ENCODE measurements around the gene LYRM1. TPM values are rescaled to one million over a fixed set of nuclear protein-coding genes. Genes with fewer than 3 reads are reported as not detected.

LYRM1 gene
- polyA plus RNA-seq, 1 donor from 2014 or later, result 125 TPM

DNA sequence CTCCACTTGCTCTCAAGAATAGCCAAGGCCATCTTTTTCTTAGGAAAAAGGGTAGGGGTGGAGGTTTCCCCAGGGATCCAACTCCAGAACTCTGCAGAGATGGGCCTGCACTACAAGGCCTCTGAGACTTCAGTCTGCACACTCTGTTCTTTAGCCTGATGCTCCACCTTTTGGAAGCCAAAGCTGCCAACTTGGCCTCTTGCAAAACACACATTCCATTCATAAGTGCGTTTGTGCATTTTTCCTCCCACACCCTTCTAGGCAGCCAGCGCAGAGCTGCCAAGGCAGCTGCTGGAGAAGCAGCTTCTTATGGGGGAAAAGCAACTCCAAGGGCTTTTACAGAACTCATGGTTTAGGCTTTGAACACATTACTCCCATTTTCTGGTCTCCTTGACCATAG lies 49.0 kb upstream of the LYRM1 start:
- Histone ChIP-seq H3F3A (ENCODE audit: insufficient read depth, low read length, poor library complexity, severe bottlenecking) (no peaks in the 10 kb centered on the region), H4K20me1 (ENCODE audit: insufficient read depth) (no peaks in the 10 kb centered on the region), H2AFZ (ENCODE audit: low read depth, low read length) (no peak overlapping the region), H3K79me2 (replicated peaks; ENCODE audit: insufficient read depth, low read length) (no peaks in the 10 kb centered on the region), H3K9me2 (ENCODE audit: insufficient read depth, low read length) (no peaks in the 10 kb centered on the region), H3K4me2 (ENCODE audit: low read length) (no peak overlapping the region), H3K27me3 (ENCODE audit: insufficient read depth, low read depth, low read length) (no peaks in the 10 kb centered on the region), H3K9ac (ENCODE audit: low read length) (no peak overlapping the region), H3K36me3 (ENCODE audit: insufficient read depth, low read length) (peaks cover 10% of the 10 kb centered on the region), H3K9me3 (ENCODE audit: low read length) (no peaks in the 10 kb centered on the region), H3K4me3 (ENCODE audit: low read length) (no peak overlapping the region), H3K27ac (ENCODE audit: low read length) (no peak overlapping the region)
- no peak for TF ChIP-seq POLR2AphosphoS5 (IDR thresholded peaks at IDR 0.05)
- TF ChIP-seq RAD21 (conservative IDR thresholded peaks at IDR 0.05), result no peak
- TF ChIP-seq TAF1 (IDR thresholded peaks at IDR 0.05; ENCODE audit: low read depth), result no peak
- TF ChIP-seq, protein P1, sequence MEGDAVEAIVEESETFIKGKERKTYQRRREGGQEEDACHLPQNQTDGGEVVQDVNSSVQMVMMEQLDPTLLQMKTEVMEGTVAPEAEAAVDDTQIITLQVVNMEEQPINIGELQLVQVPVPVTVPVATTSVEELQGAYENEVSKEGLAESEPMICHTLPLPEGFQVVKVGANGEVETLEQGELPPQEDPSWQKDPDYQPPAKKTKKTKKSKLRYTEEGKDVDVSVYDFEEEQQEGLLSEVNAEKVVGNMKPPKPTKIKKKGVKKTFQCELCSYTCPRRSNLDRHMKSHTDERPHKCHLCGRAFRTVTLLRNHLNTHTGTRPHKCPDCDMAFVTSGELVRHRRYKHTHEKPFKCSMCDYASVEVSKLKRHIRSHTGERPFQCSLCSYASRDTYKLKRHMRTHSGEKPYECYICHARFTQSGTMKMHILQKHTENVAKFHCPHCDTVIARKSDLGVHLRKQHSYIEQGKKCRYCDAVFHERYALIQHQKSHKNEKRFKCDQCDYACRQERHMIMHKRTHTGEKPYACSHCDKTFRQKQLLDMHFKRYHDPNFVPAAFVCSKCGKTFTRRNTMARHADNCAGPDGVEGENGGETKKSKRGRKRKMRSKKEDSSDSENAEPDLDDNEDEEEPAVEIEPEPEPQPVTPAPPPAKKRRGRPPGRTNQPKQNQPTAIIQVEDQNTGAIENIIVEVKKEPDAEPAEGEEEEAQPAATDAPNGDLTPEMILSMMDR (IDR thresholded peaks at IDR 0.05; ENCODE audit: poor library complexity, severe bottlenecking), result no peak
- TF ChIP-seq EZH2 (IDR thresholded peaks at IDR 0.05; ENCODE audit: borderline replicate concordance, insufficient read depth, low read length, poor library complexity, severe bottlenecking), result no peak
- no peak for TF ChIP-seq SMC3 (conservative IDR thresholded peaks at IDR 0.05; ENCODE audit: poor library complexity)
- TF ChIP-seq MXI1 (conservative IDR thresholded peaks at IDR 0.05; ENCODE audit: poor library complexity, severe bottlenecking), result no peak
- TF ChIP-seq, protein P2, sequence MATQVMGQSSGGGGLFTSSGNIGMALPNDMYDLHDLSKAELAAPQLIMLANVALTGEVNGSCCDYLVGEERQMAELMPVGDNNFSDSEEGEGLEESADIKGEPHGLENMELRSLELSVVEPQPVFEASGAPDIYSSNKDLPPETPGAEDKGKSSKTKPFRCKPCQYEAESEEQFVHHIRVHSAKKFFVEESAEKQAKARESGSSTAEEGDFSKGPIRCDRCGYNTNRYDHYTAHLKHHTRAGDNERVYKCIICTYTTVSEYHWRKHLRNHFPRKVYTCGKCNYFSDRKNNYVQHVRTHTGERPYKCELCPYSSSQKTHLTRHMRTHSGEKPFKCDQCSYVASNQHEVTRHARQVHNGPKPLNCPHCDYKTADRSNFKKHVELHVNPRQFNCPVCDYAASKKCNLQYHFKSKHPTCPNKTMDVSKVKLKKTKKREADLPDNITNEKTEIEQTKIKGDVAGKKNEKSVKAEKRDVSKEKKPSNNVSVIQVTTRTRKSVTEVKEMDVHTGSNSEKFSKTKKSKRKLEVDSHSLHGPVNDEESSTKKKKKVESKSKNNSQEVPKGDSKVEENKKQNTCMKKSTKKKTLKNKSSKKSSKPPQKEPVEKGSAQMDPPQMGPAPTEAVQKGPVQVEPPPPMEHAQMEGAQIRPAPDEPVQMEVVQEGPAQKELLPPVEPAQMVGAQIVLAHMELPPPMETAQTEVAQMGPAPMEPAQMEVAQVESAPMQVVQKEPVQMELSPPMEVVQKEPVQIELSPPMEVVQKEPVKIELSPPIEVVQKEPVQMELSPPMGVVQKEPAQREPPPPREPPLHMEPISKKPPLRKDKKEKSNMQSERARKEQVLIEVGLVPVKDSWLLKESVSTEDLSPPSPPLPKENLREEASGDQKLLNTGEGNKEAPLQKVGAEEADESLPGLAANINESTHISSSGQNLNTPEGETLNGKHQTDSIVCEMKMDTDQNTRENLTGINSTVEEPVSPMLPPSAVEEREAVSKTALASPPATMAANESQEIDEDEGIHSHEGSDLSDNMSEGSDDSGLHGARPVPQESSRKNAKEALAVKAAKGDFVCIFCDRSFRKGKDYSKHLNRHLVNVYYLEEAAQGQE (IDR thresholded peaks at IDR 0.05; ENCODE audit: borderline replicate concordance), result no peak
- TF ChIP-seq EP300 (conservative IDR thresholded peaks at IDR 0.05; ENCODE audit: poor library complexity, severe bottlenecking), result no peak

DNA sequence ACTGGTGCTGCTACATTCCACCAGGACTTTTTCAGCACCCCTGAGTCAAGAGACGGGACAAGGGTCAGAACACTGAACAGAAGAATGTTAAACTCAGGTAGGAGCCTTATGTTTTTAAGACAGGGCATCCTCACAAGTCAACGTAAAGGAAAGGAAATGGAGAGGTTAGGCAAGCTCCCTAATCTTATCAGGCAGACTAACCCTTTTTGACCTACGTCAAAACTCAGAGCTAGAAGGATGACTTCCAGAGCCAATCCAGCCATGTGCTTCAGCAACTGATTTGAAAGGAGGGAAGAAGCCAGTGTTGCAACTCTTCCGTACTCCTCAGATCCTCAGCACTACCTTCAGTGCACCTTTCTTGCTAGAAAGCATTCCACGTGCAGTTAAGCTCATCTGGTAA lies 47.4 kb upstream of the LYRM1 start:
- H3K9me2 ChIP-seq (ENCODE audit: insufficient read depth, low read length), result no peaks in the 10 kb centered on the region
- H3K27ac ChIP-seq (ENCODE audit: low read length), result no peak overlapping the region
- H3K9me3 ChIP-seq (ENCODE audit: low read length), result no peaks in the 10 kb centered on the region
- H3K36me3 ChIP-seq (ENCODE audit: insufficient read depth, low read length), result peaks cover 15% of the 10 kb centered on the region
- no peaks in the 10 kb centered on the region for H3K79me2 ChIP-seq (replicated peaks; ENCODE audit: insufficient read depth, low read length)
- H4K20me1 ChIP-seq (ENCODE audit: insufficient read depth), result no peaks in the 10 kb centered on the region
- no peak overlapping the region for H2AFZ ChIP-seq (ENCODE audit: low read depth, low read length)
- H3F3A ChIP-seq (ENCODE audit: insufficient read depth, low read length, poor library complexity, severe bottlenecking), result no peaks in the 10 kb centered on the region
- no peaks in the 10 kb centered on the region for H3K27me3 ChIP-seq (ENCODE audit: insufficient read depth, low read depth, low read length)
- H3K4me2 ChIP-seq (ENCODE audit: low read length), result no peak overlapping the region
- no peak overlapping the region for H3K9ac ChIP-seq (ENCODE audit: low read length)
- TF ChIP-seq, protein P1 (IDR thresholded peaks at IDR 0.05; ENCODE audit: poor library complexity, severe bottlenecking), result no peak
- TF ChIP-seq EP300 (conservative IDR thresholded peaks at IDR 0.05; ENCODE audit: poor library complexity, severe bottlenecking), result no peak
- TF ChIP-seq TAF1 (IDR thresholded peaks at IDR 0.05; ENCODE audit: low read depth), result no peak
- no peak for TF ChIP-seq POLR2AphosphoS5 (IDR thresholded peaks at IDR 0.05)
- TF ChIP-seq MXI1 (conservative IDR thresholded peaks at IDR 0.05; ENCODE audit: poor library complexity, severe bottlenecking), result no peak
- TF ChIP-seq SMC3 (conservative IDR thresholded peaks at IDR 0.05; ENCODE audit: poor library complexity), result no peak
- TF ChIP-seq, protein P2 (IDR thresholded peaks at IDR 0.05; ENCODE audit: borderline replicate concordance), result no peak
- TF ChIP-seq RAD21 (conservative IDR thresholded peaks at IDR 0.05), result no peak
- TF ChIP-seq EZH2 (IDR thresholded peaks at IDR 0.05; ENCODE audit: borderline replicate concordance, insufficient read depth, low read length, poor library complexity, severe bottlenecking), result no peak
- H3K4me3 ChIP-seq (ENCODE audit: low read length), result no peak overlapping the region

All from neural cell (in vitro differentiated cells).